NOMO-1 treated with DMSO at 0.1 percent for 48 hours (cell line): Measurements from ENCODE around the gene EFCAB7.

ENCODE experiments used
- DNase-seq: peaks from one replicate; lab custom pipeline; 2025; ENCODE audit not compliant: unreplicated experiment; lab: John Stamatoyannopoulos, UW

EFCAB7 gene

GRCh38 chr1:63601912-63602311 lies 78.6 kb downstream of the EFCAB7 start:
- DNase-seq, result no peak

GRCh38 chr1:63602629-63603028 lies 79.3 kb downstream of the EFCAB7 start:
- DNase-seq, result no peak

- no peak for DNase-seq
Measured at GRCh38 chr1:63603810-63604209, 80.5 kb downstream of the EFCAB7 start.

- no peak for DNase-seq
Measured at GRCh38 chr1:63607322-63607721, 84.0 kb downstream of the EFCAB7 start.

- DNase-seq, result no peak
Measured at GRCh38 chr1:63611231-63611630, 87.9 kb downstream of the EFCAB7 start.

GRCh38 chr1:63612564-63612963 lies 89.2 kb downstream of the EFCAB7 start:
- DNase-seq, result peak; percentile 15

GRCh38 chr1:63612971-63613370 lies 89.6 kb downstream of the EFCAB7 start:
- no peak for DNase-seq

GRCh38 chr1:63615768-63616420 lies 92.6 kb downstream of the EFCAB7 start:
- peak; percentile 65 for DNase-seq

GRCh38 chr1:63617450-63617849 lies 94.1 kb downstream of the EFCAB7 start:
- DNase-seq, result no peak

- DNase-seq, result no peak
Measured at GRCh38 chr1:63618011-63618410, 94.7 kb downstream of the EFCAB7 start.

- DNase-seq, result no peak
Measured at GRCh38 chr1:63619558-63619957, 96.2 kb downstream of the EFCAB7 start.

- DNase-seq, result no peak
Measured at GRCh38 chr1:63620671-63621070, 97.3 kb downstream of the EFCAB7 start.

GRCh38 chr1:63621075-63621474 lies 97.8 kb downstream of the EFCAB7 start:
- no peak for DNase-seq

- no peak for DNase-seq
Measured at GRCh38 chr1:63621698-63622097, 98.4 kb downstream of the EFCAB7 start.
